NCI-H2227 (cell line): Measurements from ENCODE around the gene RNASE9.
"Not testable (repeated sequence)": the region's sequence is repeated elsewhere in the genome, so short reads cannot be mapped to it uniquely, and the experiment has no call there.

Experiments used
- DNase-seq: peaks from one replicate; lab custom pipeline; 2025; ENCODE audit not compliant: unreplicated experiment; lab: John Stamatoyannopoulos, UW

RNASE9 gene

DNA sequence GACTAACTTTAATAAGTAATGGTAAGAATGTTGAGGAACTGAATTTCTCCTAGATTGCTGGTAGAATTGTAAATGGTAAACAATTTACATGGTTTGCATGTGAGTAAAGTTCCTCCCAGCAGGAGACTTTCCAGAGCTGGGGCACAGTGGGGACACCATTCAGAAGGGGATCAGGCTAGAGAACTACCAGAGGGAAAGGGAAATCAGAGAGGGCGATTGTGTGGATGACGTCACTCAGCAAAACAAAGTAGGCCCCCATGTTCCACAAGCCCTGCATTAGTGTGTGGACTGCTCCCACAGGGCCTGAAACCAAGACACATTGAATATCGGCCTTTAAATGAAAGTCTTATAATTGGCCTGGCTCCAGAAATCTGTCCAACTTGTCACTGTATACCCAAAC, 17.5 kb upstream of the RNASE9 start:
- no peak for DNase-seq

- DNase-seq: not testable (repeated sequence)
These were observed 11.6 kb upstream of the RNASE9 start for GRCh38 chr14:20572382-20572990.

DNA sequence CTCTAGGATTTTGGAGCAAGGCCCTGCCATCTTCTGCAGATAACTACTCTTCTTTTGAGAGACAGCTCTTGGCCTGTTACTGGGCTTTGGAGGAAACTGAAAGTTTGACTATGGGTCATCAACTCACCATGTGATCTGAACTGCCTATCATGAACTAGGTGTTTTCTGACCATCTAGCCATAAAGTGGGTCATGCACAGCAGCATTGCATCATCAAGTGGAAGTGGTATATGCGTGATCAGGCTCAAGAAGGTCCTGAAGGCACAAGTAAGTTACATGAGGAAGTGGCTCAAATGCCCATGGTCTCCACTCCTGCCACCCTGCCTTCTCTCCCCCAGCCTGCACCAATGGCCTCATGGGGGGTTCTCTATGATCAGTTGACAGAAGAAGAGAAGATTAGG, 9.9 kb upstream of the RNASE9 start:
- DNase-seq: not testable (repeated sequence)

GRCh38 chr14:20569865-20570264, 9.0 kb upstream of the RNASE9 start:
- DNase-seq: not testable (repeated sequence)

- no peak for DNase-seq
These were observed 8.2 kb upstream of the RNASE9 start for GRCh38 chr14:20569066-20569465.

GRCh38 chr14:20568393-20568792, 7.5 kb upstream of the RNASE9 start:
- DNase-seq: no peak

GRCh38 chr14:20567199-20567598, 6.4 kb upstream of the RNASE9 start:
- DNase-seq: not testable (repeated sequence)

DNA sequence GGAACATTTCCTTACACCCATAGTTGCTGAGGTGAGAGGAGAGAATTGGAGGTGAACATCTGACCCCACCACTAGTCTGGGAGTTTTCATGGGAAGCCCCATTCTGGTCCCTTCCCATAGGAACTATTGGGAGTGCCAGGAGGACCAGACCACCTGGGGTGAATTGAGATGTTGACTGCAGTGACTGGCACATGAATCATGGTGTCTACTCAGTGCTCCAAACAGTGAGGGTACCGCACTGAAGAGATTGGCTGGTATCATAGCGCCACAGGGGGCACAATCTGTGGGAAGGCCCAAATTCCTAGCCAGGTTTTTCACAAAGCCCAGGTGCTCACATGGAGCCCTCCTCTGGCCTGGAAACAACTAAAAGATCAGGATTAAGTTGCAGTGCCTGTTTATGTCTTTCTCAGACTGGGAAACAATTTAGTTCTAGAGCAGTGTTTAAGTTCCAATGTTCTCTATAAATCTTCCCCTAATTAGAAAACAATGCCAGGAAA, 3.7 kb upstream of the RNASE9 start:
- DNase-seq: no peak

DNA sequence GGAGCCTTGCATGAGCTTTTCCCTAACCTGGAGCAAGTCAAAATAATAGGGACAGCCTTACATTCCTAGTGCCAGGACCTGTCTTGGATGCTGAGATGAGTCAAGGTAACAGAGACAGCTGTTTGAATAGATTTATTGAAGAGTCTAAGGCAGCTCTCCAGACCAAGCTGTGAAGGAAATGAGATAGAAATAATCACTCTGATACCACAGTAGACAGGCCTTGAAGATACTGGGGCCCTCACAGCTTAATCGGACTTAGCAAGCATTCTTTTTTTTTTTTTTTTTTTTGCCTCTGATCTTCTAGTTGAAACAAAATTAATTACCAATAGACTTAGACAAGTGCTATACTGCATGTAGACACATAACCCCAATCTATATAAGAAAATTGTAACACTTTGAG, 3.1 kb upstream of the RNASE9 start:
- DNase-seq: no peak

GRCh38 chr14:20559461-20559904, 1.4 kb downstream of the RNASE9 start:
- no peak for DNase-seq

DNA sequence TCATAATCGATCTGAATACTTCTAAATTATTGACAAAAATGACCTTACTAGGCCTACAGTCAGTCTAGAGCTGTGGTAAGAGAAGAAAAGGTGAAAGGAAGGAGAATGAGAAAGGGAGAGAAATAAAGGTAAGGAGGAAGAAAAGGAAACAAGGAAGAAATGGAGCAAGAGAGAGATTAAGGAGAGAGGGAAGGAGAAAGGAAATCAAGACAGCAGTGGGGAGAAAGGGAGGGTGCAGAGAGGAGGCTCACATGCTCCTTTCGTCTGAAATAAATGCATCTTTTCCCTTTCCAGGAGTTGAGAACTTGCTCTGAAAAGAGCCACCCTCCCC, 3.7 kb downstream of the RNASE9 start:
- no peak for DNase-seq

GRCh38 chr14:20556500-20557211, 4.2 kb downstream of the RNASE9 start:
- DNase-seq: no peak

DNA sequence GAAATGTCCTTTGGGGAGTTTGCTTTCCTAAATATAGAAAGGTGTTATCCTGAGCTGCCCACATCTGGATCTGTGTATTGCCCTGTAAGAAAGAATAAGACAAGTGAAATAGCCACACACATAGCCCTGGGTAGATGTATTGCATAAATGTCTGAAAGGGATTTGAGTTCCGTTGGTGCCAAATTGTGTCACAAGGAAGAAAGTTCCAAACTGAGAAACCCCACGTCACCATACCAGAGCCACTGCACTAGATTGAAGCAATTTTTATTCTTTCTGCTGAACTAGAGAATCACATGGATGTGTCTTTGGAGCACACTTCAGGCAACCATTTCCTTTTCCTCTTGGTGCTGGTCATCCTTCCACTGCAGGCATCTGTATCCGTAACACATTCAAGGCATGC, 5.0 kb downstream of the RNASE9 start:
- no peak for DNase-seq

- DNase-seq: no peak
These were observed 7.8 kb downstream of the RNASE9 start for GRCh38 chr14:20553024-20553423.

DNA sequence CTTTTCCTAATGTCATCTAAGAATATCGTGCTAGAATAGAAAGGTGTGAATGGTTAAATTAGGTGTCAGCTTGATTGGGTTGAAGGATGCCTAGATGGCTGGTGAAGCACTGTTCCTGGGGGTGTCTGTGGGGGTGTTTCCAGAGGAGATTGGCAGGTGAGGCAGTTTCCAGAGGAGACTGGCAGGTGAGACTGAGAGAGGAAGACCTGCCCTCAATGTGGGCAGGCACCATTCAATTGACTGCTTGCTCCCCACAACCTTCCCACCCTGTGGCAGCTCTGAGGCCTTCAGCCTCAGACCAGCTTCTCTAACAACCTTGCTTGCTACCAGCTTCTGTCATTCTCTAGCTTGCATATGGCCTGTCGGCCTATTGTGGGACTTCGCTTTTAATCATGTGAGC, 9.2 kb downstream of the RNASE9 start:
- DNase-seq: no peak

GRCh38 chr14:20550926-20551325, 9.9 kb downstream of the RNASE9 start:
- no peak for DNase-seq

DNA sequence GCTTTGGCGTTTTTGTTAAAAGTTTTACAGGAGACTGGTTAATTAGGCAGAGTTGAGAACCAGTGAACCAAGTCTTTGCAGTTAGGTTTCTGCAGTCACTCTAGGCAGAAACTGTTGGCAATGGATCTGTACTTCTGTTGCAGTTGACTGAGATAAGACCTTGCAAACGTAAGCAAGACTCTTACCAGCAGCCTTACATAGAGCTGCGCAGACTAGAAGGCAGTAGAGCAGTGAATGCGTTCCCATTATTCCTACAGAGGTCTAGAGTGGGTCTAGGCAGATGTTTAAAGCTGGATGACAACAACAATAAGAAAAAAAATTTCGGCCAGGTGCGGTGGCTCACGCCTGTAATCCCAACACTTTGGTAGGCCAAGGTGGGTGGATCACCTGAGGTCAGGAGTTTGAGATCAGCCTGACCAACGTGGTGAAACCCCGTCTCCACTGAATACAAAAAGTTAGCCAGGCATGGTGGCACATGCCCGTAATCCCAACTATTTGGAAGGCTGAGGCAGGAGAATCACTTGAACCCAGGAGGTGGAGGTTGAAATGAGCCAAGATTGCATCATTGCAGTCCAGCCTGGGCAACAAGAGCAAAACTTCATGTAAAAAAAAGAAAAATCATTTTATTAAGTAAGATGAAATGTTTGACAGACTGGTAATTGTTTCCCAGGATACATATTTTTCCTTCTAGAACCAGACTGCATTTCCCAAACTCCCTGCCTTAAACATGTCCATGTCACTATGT, 12.3 kb downstream of the RNASE9 start:
- DNase-seq: no peak

GRCh38 chr14:20546877-20547276, 14.0 kb downstream of the RNASE9 start:
- no peak for DNase-seq

GRCh38 chr14:20539906-20540305, 20.9 kb downstream of the RNASE9 start:
- DNase-seq: no peak

GRCh38 chr14:20530771-20531571, 29.9 kb downstream of the RNASE9 start:
- DNase-seq: peak; percentile 80

DNA sequence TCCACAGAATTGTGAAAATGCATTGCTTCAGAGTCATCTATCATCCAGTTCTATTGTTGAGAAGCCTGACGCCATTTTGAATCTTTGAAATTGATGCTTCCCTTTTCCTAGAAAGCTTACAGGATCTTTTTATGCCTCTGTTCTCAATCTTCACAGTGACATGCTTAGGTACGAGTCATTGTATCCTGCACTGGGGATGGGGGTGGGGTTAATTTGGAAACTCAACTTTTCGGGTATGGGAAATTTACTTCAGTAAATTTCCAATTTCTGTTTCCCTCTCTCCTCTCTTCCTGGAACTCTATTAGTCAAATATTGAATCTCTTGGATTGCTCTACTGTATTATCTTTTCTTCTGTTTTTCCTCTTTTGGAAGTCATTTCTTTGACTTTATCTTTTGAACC, 31.0 kb downstream of the RNASE9 start:
- no peak for DNase-seq
